GM19193 (cell line): Measurements from ENCODE around the gene PALLD.

Experiments used
- POLR2A ChIP-seq: IDR thresholded peaks from 4 replicates; pipeline ENCODE4 v1.6.1; 2011; ENCODE audit not compliant: insufficient read depth, insufficient read length; ENCODE audit errors: extremely low read depth

Gene PALLD

DNA sequence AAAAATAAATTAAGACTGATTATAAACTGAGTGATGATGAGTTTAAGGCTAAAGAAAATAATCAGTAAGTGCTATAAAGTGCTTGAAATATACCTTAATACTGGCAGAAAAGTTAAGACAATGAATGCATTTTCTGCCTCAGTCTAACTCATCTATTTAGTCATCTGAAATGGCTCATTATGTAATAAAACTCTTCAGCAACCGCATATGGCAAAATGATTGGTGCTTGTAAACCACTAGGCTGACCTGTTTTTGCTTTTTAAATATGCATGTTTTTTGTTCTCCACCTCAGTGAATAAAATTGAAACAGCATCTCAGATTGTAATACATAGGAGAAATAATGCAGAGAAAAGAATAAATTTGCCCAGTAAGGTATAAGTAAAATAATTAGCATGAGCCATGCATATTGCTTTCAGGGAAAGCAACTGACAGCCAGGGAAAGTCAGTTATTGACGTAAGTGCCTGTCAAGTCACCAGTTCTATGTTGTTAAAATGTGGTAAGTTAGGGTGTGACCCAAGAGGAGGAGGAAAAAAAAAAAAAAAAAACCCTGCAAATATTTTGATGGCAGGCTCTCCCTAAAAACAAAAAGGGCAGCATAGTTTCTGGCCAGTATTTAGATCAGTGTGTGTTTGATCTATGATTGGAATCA, 167.5 kb downstream of the PALLD start:
- no peak for TF ChIP-seq POLR2A

GRCh38 chr4:168666531-168666930, 169.7 kb downstream of the PALLD start:
- no peak for TF ChIP-seq POLR2A

- no peak for TF ChIP-seq POLR2A
Measured at GRCh38 chr4:168667376-168667775, 170.5 kb downstream of the PALLD start.

GRCh38 chr4:168667921-168668320, 171.1 kb downstream of the PALLD start:
- TF ChIP-seq POLR2A: no peak

GRCh38 chr4:168673476-168673875, 176.6 kb downstream of the PALLD start:
- no peak for TF ChIP-seq POLR2A

GRCh38 chr4:168674077-168674747, 177.4 kb downstream of the PALLD start:
- no peak for TF ChIP-seq POLR2A

DNA sequence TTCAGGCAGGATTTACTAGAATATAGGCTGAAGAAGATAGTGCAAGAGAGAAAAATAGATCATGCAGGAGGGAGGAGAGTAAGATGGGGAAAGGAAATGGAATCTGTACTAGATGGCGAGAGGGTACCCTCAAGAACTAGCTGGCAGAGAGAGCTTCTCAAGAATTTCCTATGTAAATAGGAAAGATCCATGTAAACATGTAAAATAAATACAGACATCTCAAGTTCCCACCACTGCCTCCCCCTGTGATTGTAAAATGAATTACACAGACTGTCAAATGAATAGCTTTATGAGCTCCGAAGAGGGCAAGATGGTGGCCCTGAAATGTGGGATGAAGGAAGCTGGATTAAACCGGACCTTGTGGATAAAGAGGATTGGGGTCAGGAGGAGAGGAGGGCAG, 178.0 kb downstream of the PALLD start:
- TF ChIP-seq POLR2A: no peak

DNA sequence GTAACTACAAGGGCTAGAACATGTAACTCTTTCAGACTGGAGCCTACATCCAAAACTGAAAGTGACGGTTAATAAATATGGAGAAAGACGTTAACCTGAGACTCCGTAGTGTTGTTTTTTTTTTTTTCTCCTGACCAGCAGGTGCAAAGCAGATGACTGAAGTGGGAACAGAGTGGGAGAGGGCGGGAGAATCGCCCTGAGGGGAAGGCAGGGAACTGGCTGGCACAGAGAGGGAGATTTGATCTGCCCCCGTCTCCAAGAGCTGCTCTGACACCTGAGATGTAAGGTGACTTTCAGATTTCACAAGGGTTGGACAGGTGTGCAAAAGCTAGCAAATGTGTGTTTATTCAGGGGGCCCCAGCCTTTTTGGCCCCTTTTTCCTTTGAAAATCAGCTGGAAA, 180.2 kb downstream of the PALLD start:
- TF ChIP-seq POLR2A: no peak

DNA sequence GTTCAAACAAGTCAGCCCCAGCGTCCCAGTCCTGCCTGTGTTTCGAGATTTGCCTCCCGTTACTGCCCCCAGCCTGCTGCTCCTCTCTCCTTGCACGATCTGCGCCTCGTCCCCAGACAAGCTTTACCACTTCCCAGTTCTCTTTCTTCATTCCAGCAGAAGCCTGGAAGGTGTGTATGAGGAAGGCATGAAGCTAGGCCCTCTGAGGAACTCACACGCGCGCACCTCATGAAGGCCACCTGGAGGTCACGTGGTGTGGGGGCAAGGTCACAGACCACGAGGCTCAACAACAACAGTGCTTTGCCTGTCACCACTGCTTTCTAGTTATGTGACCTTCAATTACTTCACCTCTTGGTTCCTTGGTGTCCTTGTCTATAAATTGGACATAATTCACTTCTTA, 181.0 kb downstream of the PALLD start:
- no peak for TF ChIP-seq POLR2A

GRCh38 chr4:168678751-168679366, 182.0 kb downstream of the PALLD start:
- no peak for TF ChIP-seq POLR2A

GRCh38 chr4:168679397-168679796, 182.5 kb downstream of the PALLD start:
- no peak for TF ChIP-seq POLR2A

DNA sequence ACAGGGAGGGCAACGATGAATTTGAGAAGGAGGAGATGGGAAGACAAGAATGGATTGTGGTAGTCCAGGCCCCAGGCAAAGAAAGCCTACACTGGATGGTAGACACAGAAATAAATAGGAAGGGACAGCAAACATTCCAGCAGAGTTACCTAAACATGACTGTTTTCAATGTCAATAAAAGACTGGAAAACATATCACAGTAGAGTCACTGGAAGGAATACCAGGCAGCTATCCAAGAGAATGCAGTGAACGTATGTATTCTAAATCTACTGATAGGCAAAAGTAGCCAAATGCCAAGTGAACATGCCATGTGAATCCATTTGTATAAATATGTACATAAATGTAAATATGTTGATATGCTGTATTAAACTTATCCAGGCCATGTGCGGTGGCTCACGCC, 183.0 kb downstream of the PALLD start:
- no peak for TF ChIP-seq POLR2A

DNA sequence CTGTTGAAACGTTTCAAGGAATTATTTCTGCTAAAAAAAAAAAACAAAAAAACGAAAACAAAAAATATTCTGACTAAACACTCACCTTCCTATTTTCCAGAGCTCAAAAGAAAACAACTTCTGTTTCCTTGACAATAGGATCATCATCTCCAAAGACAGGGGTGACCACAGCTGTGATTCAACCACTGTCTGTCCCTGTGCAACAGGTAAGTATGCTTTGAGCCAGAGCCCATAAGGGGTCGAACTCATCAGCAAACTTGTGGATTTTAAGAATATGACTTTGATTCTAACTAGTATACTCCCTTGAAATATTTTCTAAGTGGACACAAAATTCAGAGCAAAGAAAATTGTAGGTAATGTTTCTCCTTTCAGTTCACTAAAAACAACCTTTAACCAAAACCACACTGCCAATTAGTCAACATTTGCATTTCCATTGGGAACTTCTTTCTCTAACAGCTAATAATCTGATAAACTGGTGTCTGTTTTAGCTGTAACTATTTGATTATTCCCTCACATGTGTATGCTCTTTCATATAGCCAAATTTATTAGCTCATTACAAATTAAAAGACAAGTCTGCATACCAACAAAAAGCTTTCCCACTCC, 186.1 kb downstream of the PALLD start:
- no peak for TF ChIP-seq POLR2A

DNA sequence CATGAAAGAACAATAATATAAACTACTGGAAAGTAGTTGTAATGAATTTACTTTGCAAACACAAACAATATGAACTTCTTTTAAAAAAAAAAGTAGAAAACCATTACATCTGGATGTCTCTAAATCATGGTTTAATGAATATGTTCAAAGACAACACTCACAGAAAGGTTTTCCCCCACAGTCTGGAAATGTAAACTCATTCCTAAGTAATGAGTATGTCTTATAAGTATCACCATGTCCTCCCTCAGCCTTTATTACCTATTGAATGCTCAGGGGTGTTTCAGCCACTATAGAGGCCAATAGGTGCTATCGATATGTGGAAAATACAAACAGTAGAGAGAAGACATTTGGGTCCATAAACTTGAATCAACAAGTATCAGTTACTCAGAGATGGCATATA, 186.7 kb downstream of the PALLD start:
- no peak for TF ChIP-seq POLR2A

DNA sequence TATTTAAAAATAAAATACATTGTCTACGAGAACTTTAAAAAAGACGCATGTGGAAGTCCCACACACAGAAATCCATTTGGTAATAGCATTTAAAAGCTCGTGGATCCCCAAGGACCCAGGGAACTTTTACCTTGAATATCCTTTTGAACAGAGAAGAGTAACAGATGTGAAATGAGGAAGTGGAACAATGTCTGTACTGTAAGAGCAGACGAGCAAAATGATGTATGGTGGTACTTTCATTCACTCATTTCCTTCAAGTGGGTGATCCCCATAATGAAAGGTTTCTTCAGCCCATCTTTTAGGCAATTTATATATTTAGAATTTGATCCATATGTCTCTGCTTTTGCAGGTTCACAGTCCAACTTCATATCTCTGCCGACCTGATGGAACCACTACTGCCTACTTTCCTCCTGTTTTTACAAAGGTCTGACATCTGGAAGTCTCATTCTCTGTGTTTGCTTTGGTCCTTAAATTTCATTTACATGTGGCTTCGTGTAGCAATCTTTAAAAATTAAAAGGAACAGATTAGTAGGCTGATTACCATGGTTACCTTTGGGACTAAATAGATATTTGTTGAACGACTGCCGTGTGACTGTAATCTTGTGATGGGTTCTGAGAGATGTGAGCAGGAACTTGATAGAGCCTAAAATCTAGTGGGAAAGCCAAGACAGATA, 188.4 kb downstream of the PALLD start:
- TF ChIP-seq POLR2A: no peak
